ENCODE measurements around the gene MPP2.

Gene MPP2

GRCh38 chr17:43905985-43906852 is 1.1 kb downstream of the MPP2 start:
- Histone ChIP-seq H3K27ac (ENCODE audit: extremely low read depth, low read depth, low read length) (no peak overlapping the region), H3K9me3 (ENCODE audit: control insufficient read depth, insufficient read depth, low read depth, low read length) (no peaks in the 10 kb centered on the region), H3K4me3 (ENCODE audit: low read depth, low read length) (peak overlapping the region; percentile 47), H3K4me1 (ENCODE audit: control insufficient read depth, insufficient read depth, low read length) (peaks cover 14% of the 10 kb centered on the region; the same call in 1 of the 2 replicates), H3K36me3 (ENCODE audit: control insufficient read depth in 2 of 2, insufficient read depth in 1 of 2, low read length in 2 of 2) (no peaks in the 10 kb centered on the region)
- CTCF ChIA-PET: interaction anchor here (0.7 to 4.4 kb wide), 7 partner anchors 11 to 60 kb away, joined by 3 to 22 read pairs (median 5); no protein-coding TSS in a partner anchor
- POLR2A ChIA-PET: interaction anchor here (0.5 to 0.6 kb wide), 2 partner anchors 13 to 258 kb away, joined by 3 to 6 read pairs; no protein-coding TSS in a partner anchor
- TF ChIP-seq ZNF18 (tag by site-specific recombination; IDR thresholded peaks at IDR 0.05) (no peak), KLF9 (tag by site-specific recombination; IDR thresholded peaks at IDR 0.05; ENCODE audit: low read depth) (peak; percentile 95), ZNF660 (tag by site-specific recombination; IDR thresholded peaks at IDR 0.05) (0 out of 2 replicates have a peak, but pooled peaks have one; percentile 58), ZNF580 (tag by site-specific recombination; IDR thresholded peaks at IDR 0.05) (no peak), ZFP69B (tag by site-specific recombination; IDR thresholded peaks at IDR 0.05) (peak; percentile 98), SP7 (tag by site-specific recombination; IDR thresholded peaks at IDR 0.05) (peak; percentile 66), ZNF692 (tag by site-specific recombination; IDR thresholded peaks at IDR 0.05) (peak; percentile 98), HOXC10 (CRISPR knock-in tag; IDR thresholded peaks at IDR 0.05) (no peak), WT1 (tag by site-specific recombination; IDR thresholded peaks at IDR 0.05) (0 out of 2 replicates have a peak, but pooled peaks have one; percentile 15), ZNF558 (tag by site-specific recombination; IDR thresholded peaks at IDR 0.05) (no peak), ZBTB21 (tag by site-specific recombination; IDR thresholded peaks at IDR 0.05) (peak; percentile 68; the same call in 1 of the 2 replicates), ATF2 (tag by site-specific recombination; IDR thresholded peaks at IDR 0.05; ENCODE audit: low read depth) (peak; percentile 87), ZNF76 (tag by site-specific recombination; IDR thresholded peaks at IDR 0.05; ENCODE audit: borderline replicate concordance, low read depth) (peak; percentile 55), ZBTB7A (tag by site-specific recombination; IDR thresholded peaks at IDR 0.05; ENCODE audit: low read depth) (no peak), ZNF530 (tag by site-specific recombination; IDR thresholded peaks at IDR 0.05; ENCODE audit: low read depth) (no peak), ZNF518A (tag by site-specific recombination; conservative IDR thresholded peaks at IDR 0.05; ENCODE audit: low read depth) (no peak), ZBTB8A (tag by site-specific recombination; IDR thresholded peaks at IDR 0.05) (peak; percentile 59), KLF16 (tag by site-specific recombination; IDR thresholded peaks at IDR 0.05) (peak; percentile 98), ZNF184 (tag by site-specific recombination; IDR thresholded peaks at IDR 0.05) (peak; percentile 44; the same call in 1 of the 2 replicates), ZBTB20 (tag by site-specific recombination; IDR thresholded peaks at IDR 0.05) (0 out of 2 replicates have a peak, but pooled peaks have one; percentile 57), SALL2 (tag by site-specific recombination; IDR thresholded peaks at IDR 0.05; ENCODE audit: borderline replicate concordance) (no peak), KLF10 (tag by site-specific recombination; IDR thresholded peaks at IDR 0.05) (peak; percentile 85), ZNF501 (tag by site-specific recombination; IDR thresholded peaks at IDR 0.05) (peak; percentile 50; the same call in 1 of the 2 replicates), GLIS2 (tag by site-specific recombination; IDR thresholded peaks at IDR 0.05) (peak; percentile 53; the same call in 1 of the 2 replicates), HIC1 (tag by site-specific recombination; IDR thresholded peaks at IDR 0.05) (peak; percentile 71)
